SU-DHL-6 (cell line): ENCODE data around the gene LRRC75A.

Source experiments
- H2AFZ ChIP-seq: fragments of 200-600 bp; sonication (generic); 2 replicates; pipeline ENCODE4 v1.6.1; 2014; ENCODE audit warnings: low read depth, mild to moderate bottlenecking, moderate library complexity, mixed read lengths, antibody characterized with exemption, low read length; ENCODE audit not compliant: severe bottlenecking
- H3F3A ChIP-seq: fragments of 200-600 bp; shearing (Covaris generic); 2 replicates; pipeline ENCODE4 v1.6.0; 2016; ENCODE audit warnings: antibody characterized with exemption, mild to moderate bottlenecking; ENCODE audit not compliant: insufficient read depth
- H3K27ac ChIP-seq: fragments of 200-600 bp; sonication (generic); 2 replicates; pipeline ENCODE4 v1.5.1; 2016; ENCODE audit warnings: low read depth, mild to moderate bottlenecking, low read length, moderate library complexity, mixed read lengths
- H3K27me3 ChIP-seq: fragments of 200-600 bp; sonication (generic), shearing (Covaris generic); 2 replicates; pipeline ENCODE4 v1.6.0; 2014; ENCODE audit warnings: mild to moderate bottlenecking, low read length
- H3K36me3 ChIP-seq: fragments of 200-600 bp; sonication (generic); 2 replicates; pipeline ENCODE4 v1.6.1; 2014; ENCODE audit warnings: mild to moderate bottlenecking, low read length, mixed read lengths
- H3K4me2 ChIP-seq: fragments of 300-600, 200-600 bp; shearing (Covaris generic), sonication (generic); 2 replicates; pipeline ENCODE4 v1.6.0; 2014; ENCODE audit warnings: low read length, low read depth, mild to moderate bottlenecking; ENCODE audit not compliant: poor library complexity, severe bottlenecking
- H3K4me3 ChIP-seq: fragments of 200-600 bp; sonication (generic); 2 replicates; pipeline ENCODE4 v1.5.1; 2014; ENCODE audit warnings: antibody characterized with exemption, low read length, mild to moderate bottlenecking, mixed read lengths; ENCODE audit not compliant: insufficient read depth, poor library complexity, severe bottlenecking
- H3K79me2 ChIP-seq: fragments of 200-600 bp; sonication (generic); 2 replicates; pipeline ENCODE4 v1.6.1; 2014; ENCODE audit warnings: mild to moderate bottlenecking, low read length, moderate library complexity; ENCODE audit not compliant: insufficient read depth
- H3K9ac ChIP-seq: fragments of 200-600 bp; sonication (generic); 2 replicates; pipeline ENCODE4 v1.7.0; 2014; ENCODE audit warnings: mild to moderate bottlenecking, low read length
- H3K9me2 ChIP-seq: fragments of 200-600 bp; sonication (generic); replicated peaks from 2 replicates; pipeline ENCODE4 v1.6.1; 2014; ENCODE audit warnings: low read length; ENCODE audit not compliant: insufficient read depth
- H3K9me3 ChIP-seq: fragments of 200-600 bp; sonication (generic); 2 replicates; pipeline ENCODE4 v1.6.1; 2014; ENCODE audit warnings: low read length, mixed read lengths; ENCODE audit not compliant: insufficient read depth
- H4K20me1 ChIP-seq: fragments of 200-600 bp; sonication (generic); 2 replicates; pipeline ENCODE4 v1.6.1; 2014; ENCODE audit warnings: low read depth, mild to moderate bottlenecking, antibody characterized with exemption, low read length, moderate library complexity, mixed read lengths
- EZH2phosphoT487 ChIP-seq: fragments of 200-600 bp; sonication (generic), shearing (Covaris generic); conservative IDR thresholded peaks from 2 replicates; pipeline ENCODE4 v1.6.1; 2018; ENCODE audit warnings: mild to moderate bottlenecking, antibody characterized with exemption, low read length, moderate library complexity, mixed read lengths
- TF ChIP-seq, protein P1 (sequence below): fragments of 200-600 bp; sonication (generic); IDR thresholded peaks from one replicate; pipeline ENCODE4 v1.5.1; 2017; ENCODE audit warnings: antibody characterized with exemption, mild to moderate bottlenecking, low read length, moderate library complexity; ENCODE audit not compliant: insufficient read depth, poor library complexity, severe bottlenecking

The LRRC75A gene

DNA sequence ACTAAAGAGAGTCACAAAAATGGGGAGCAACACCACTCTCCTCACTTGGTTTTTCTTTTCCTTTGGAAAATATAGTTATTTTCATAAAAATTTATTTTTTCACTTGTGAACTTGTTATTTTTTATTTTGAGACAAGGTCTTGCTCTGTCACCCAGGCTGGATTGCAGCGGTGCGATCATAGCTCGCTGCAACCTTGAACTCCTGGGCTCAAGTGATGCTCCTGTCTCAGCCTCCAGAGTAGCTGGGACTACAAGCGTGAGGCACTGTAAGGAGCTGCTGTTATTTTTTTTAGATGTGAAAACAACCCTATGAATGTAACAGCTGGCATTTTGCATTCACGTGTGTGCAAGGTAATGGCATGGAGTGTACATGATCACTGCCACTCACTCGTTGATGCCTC is 24.9 kb downstream of the LRRC75A start:
- Histone ChIP-seq H3K9ac (no peak overlapping the region), H3F3A (no peaks in the 10 kb centered on the region), H3K27me3 (no peaks in the 10 kb centered on the region), H3K4me3 (no peak overlapping the region), H3K9me2 (no peaks in the 10 kb centered on the region), H3K79me2 (no peaks in the 10 kb centered on the region), H3K9me3 (no peaks in the 10 kb centered on the region), H3K36me3 (no peaks in the 10 kb centered on the region), H4K20me1 (no peaks in the 10 kb centered on the region), H3K4me2 (no peak overlapping the region), H3K27ac (no peak overlapping the region), H2AFZ (no peak overlapping the region)
- TF ChIP-seq, protein P1, sequence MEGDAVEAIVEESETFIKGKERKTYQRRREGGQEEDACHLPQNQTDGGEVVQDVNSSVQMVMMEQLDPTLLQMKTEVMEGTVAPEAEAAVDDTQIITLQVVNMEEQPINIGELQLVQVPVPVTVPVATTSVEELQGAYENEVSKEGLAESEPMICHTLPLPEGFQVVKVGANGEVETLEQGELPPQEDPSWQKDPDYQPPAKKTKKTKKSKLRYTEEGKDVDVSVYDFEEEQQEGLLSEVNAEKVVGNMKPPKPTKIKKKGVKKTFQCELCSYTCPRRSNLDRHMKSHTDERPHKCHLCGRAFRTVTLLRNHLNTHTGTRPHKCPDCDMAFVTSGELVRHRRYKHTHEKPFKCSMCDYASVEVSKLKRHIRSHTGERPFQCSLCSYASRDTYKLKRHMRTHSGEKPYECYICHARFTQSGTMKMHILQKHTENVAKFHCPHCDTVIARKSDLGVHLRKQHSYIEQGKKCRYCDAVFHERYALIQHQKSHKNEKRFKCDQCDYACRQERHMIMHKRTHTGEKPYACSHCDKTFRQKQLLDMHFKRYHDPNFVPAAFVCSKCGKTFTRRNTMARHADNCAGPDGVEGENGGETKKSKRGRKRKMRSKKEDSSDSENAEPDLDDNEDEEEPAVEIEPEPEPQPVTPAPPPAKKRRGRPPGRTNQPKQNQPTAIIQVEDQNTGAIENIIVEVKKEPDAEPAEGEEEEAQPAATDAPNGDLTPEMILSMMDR = no peak

DNA sequence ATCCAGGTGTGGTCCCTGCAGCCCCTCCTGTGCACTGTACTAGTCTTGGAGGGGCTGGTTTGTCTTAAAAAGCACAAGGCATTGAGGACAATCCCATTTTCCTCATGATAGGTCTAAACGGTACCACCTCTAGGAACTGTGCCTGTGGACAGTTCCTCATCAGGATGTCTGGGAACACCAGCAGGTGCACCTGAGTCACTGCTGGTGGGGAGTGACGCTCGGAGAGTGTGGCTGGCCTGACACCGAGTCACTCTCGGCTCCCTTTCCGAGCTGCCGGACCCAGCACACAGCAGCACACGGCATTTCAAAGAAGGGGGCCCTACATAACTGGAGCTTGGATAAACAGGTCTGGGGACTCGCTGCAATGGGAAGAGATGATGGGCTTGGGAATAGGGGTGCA is 25.6 kb downstream of the LRRC75A start:
- H3K9me3 ChIP-seq = no peaks in the 10 kb centered on the region
- no peaks in the 10 kb centered on the region for H3K36me3 ChIP-seq
- no peaks in the 10 kb centered on the region for H3F3A ChIP-seq
- H3K4me2 ChIP-seq = no peak overlapping the region
- no peaks in the 10 kb centered on the region for H3K79me2 ChIP-seq
- no peak for TF ChIP-seq EZH2phosphoT487
- TF ChIP-seq, protein P1 = no peak
- no peak overlapping the region for H3K9ac ChIP-seq
- H2AFZ ChIP-seq = no peak overlapping the region
- H3K27me3 ChIP-seq = no peaks in the 10 kb centered on the region
- no peak overlapping the region for H3K4me3 ChIP-seq
- no peaks in the 10 kb centered on the region for H4K20me1 ChIP-seq
- no peaks in the 10 kb centered on the region for H3K9me2 ChIP-seq
- no peak overlapping the region for H3K27ac ChIP-seq

DNA sequence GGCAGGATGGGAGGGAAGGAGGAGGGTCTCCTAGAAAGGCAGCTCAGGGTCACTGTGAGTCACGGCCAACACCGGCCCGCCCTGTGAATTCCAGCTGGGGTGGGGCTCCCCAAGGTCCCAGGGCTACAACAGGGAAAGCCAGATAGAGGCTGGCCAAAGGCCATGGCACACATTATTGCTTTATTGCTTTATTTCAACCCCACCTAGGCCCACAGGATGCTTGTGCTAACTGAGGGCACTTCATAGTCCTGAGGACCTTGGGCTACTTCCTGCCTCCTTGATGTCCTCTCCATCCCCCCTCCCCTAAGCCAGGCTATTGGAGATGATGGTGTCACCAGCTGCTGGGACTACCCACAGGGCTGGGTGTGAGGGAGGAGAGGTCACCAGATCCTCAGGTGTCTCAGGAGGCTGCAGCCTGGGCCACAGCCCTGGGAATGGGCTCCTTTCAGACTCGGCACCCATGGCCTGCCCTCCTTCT is 26.1 kb downstream of the LRRC75A start:
- no peak overlapping the region for H3K27ac ChIP-seq
- no peaks in the 10 kb centered on the region for H3K79me2 ChIP-seq
- H2AFZ ChIP-seq = no peak overlapping the region
- H3K27me3 ChIP-seq = no peaks in the 10 kb centered on the region
- H4K20me1 ChIP-seq = no peaks in the 10 kb centered on the region
- H3K4me3 ChIP-seq = no peak overlapping the region
- no peaks in the 10 kb centered on the region for H3F3A ChIP-seq
- no peak for TF ChIP-seq EZH2phosphoT487
- TF ChIP-seq, protein P1 = no peak
- no peak overlapping the region for H3K9ac ChIP-seq
- H3K4me2 ChIP-seq = no peak overlapping the region
- H3K36me3 ChIP-seq = no peaks in the 10 kb centered on the region
- no peaks in the 10 kb centered on the region for H3K9me2 ChIP-seq
- H3K9me3 ChIP-seq = no peaks in the 10 kb centered on the region

DNA sequence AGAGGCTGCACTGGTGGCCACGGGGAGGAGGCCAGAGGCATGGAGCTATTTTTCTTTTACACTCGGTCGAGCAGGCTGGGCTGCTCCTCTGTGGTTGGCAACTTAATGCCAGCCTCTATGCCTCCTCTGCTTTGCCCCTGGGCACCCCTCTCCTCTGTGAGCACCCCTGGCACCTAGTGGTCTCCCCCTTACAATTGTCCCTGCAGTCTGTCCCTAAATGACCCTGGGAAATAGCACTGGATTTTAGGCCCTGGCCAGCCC is 27.0 kb downstream of the LRRC75A start:
- Histone ChIP-seq H2AFZ (no peak overlapping the region), H4K20me1 (no peaks in the 10 kb centered on the region), H3K36me3 (no peaks in the 10 kb centered on the region)

More for the DNA sequence above, 27.0 kb downstream of the LRRC75A start:
- no peaks in the 10 kb centered on the region for H3K27me3 ChIP-seq
- H3K4me2 ChIP-seq = no peak overlapping the region
- TF ChIP-seq, protein P1 = no peak
- no peak for TF ChIP-seq EZH2phosphoT487
- no peaks in the 10 kb centered on the region for H3K9me2 ChIP-seq
- H3K79me2 ChIP-seq = no peaks in the 10 kb centered on the region
- H3F3A ChIP-seq = no peaks in the 10 kb centered on the region
- H3K4me3 ChIP-seq = no peak overlapping the region
- no peaks in the 10 kb centered on the region for H3K9me3 ChIP-seq
- no peak overlapping the region for H3K9ac ChIP-seq
- H3K27ac ChIP-seq = no peak overlapping the region
